AG04450 (cell line): ENCODE data around the gene STX5. TPM values are rescaled to one million over a fixed set of nuclear protein-coding genes. Genes with fewer than 3 reads are reported as not detected.

ENCODE experiments used
- CTCF ChIA-PET: fragments of 300-600, 350-600 bp; formaldehyde crosslinking; extraction: SDS; loops from one replicate; lab custom pipeline; 2022; ENCODE audit warnings: antibody characterized with exemption, inconsistent platforms; lab: Charles Lee
- POLR2A ChIA-PET: fragments of 350-600 bp; formaldehyde crosslinking; extraction: SDS; loops from one replicate; lab custom pipeline; 2021; ENCODE audit warnings: antibody characterized with exemption, inconsistent platforms; lab: Yijun Ruan, JAX
- DNase-seq: peaks from one replicate; pipeline ENCODE4 v3.0.0-alpha.2; 2011; ENCODE audit warnings: low read depth, low spot score
- H3K27ac ChIP-seq: one replicate; pipeline ENCODE4 v1.5.1; 2012; ENCODE audit warnings: low read depth, low read length, control low read depth
- H3K27me3 ChIP-seq: one replicate; pipeline ENCODE4 v1.6.0; 2012; ENCODE audit warnings: low read length; ENCODE audit not compliant: control insufficient read depth, insufficient read depth
- H3K4me3 ChIP-seq: 2 replicates; pipeline ENCODE4 v1.5.1; 2011; ENCODE audit warnings: mild to moderate bottlenecking, low read depth, low read length, control low read depth
- H3K9me3 ChIP-seq: 2 replicates; pipeline ENCODE4 v1.5.1; 2012; ENCODE audit warnings: low read length; ENCODE audit not compliant: control insufficient read depth, insufficient read depth
- polyA plus RNA-seq: library from polyadenylated mRNA; depleted of rRNA; stranded (reverse); fragments of >200 nt; gene quantifications from 2 replicates; pipeline ENCODE4 v1.2.3, GENCODE V29; 2011
- TF ChIP-seq, protein P1 (sequence below): IDR thresholded peaks from 2 replicates; pipeline ENCODE4 v1.5.1; 2011; ENCODE audit warnings: low read depth, low read length, control low read depth, inconsistent platforms

Gene STX5
- polyA plus RNA-seq, 1 experiment: 51.7 TPM

DNA sequence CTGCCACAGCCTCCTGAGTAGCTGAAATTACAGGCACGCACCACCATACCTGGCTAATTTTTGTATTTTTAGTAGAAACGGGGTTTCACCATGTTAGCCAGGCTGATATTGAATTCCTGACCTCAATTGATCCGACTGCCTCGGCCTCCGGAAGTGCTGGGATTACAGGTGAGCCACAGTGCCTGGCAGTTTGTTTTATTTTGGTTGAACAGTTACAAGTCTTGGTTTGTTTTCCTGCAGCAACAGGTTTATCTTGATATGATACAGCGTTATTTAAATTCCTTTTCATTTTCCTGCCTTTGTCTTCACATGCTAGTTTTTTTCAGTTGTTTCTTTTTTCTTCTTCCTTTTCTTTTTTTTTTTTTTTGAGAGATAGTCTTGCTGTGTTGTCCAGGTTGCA is 44.9 kb upstream of the STX5 start:
- Histone ChIP-seq H3K9me3 (peaks cover 6% of the 10 kb centered on the region; the same call in 1 of the 2 replicates), H3K27ac (no peak overlapping the region), H3K4me3 (no peak overlapping the region), H3K27me3 (no peaks in the 10 kb centered on the region)
- POLR2A ChIA-PET: interaction anchor here (1.2 kb wide), 1 partner anchor 35 kb away, joined by 3 read pairs; no protein-coding TSS in a partner anchor
- TF ChIP-seq, protein P1, sequence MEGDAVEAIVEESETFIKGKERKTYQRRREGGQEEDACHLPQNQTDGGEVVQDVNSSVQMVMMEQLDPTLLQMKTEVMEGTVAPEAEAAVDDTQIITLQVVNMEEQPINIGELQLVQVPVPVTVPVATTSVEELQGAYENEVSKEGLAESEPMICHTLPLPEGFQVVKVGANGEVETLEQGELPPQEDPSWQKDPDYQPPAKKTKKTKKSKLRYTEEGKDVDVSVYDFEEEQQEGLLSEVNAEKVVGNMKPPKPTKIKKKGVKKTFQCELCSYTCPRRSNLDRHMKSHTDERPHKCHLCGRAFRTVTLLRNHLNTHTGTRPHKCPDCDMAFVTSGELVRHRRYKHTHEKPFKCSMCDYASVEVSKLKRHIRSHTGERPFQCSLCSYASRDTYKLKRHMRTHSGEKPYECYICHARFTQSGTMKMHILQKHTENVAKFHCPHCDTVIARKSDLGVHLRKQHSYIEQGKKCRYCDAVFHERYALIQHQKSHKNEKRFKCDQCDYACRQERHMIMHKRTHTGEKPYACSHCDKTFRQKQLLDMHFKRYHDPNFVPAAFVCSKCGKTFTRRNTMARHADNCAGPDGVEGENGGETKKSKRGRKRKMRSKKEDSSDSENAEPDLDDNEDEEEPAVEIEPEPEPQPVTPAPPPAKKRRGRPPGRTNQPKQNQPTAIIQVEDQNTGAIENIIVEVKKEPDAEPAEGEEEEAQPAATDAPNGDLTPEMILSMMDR: no peak
- CTCF ChIA-PET: interaction anchor here (1.4 kb wide), 1 partner anchor 90 kb away, joined by 5 read pairs; no protein-coding TSS in a partner anchor
- DNase-seq: no peak

DNA sequence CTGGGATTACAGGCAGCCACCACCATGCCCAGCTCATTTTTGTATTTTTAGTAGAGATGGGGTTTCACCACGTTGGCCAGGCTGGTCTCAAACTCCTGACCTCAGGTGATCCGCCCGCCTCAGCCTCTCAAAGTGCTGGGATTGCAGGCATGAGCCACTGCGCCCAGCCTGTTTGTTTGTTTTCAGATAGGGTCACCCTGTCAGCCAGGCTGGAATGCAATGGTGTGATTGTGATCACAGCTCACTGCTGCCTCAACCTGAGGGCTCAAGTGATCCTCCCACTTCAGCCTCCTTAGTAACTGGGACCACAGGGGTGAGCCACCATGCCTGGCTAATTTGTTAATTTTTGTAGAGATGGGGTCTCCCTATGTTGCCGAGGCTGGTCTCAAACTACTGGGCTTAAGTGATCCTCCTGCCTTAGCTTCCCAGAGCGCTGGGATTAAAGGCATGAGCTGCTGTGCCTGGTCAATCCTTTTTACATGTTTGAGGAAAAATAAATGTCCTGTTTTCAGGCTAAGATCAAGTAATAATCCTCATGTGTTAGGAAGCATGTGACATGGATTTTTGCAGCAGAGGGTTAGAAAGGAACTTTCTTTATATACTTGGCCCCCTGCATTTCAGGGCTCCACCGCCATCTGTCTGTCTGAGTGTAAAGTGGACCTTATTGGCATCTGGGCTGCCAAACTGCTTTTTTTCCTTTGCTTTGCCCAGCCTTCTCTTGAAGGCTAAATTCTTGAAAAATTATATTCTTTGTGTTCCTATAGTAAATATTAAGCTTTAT is 44.0 kb upstream of the STX5 start:
- no peaks in the 10 kb centered on the region for H3K27me3 ChIP-seq
- no peak for DNase-seq
- peaks cover 2% of the 10 kb centered on the region; the same call in 1 of the 2 replicates for H3K9me3 ChIP-seq
- ChIA-PET POLR2A (interaction anchor here (0.7 to 3.0 kb wide), 4 partner anchors 19 to 34 kb away, joined by 3 to 10 read pairs (median 3); no protein-coding TSS in a partner anchor), CTCF (interaction anchor here (1.0 to 1.4 kb wide), 2 partner anchors 11 to 89 kb away, joined by 3 to 5 read pairs; no protein-coding TSS in a partner anchor)
- H3K4me3 ChIP-seq: no peak overlapping the region
- peak overlapping the region; percentile 11 for H3K27ac ChIP-seq
- TF ChIP-seq, protein P1: 0 out of 2 replicates have a peak, but pooled peaks have one; percentile 7

DNA sequence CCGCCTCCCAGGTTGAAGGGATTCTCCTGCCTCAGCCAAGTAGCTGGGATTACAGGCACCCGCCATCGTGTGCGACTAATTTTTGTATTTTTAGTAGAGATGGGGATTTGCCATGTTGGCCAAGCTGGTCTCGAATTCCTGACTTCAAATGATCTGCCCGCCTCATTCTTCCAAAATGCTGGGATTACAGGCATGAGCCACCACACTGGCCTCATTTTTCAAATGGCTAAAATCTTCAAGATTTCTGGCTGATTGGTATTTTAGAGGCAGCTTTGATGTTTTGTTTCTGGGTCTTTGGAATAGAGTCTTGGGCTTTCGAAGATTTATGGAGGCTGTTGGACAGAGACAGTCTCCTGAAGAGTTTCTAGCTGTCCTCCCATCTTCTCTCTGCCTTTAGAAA is 43.0 kb upstream of the STX5 start:
- Histone ChIP-seq H3K27ac (no peak overlapping the region), H3K27me3 (no peaks in the 10 kb centered on the region), H3K9me3 (no peaks in the 10 kb centered on the region), H3K4me3 (no peak overlapping the region)
- no peak for DNase-seq
- CTCF ChIA-PET: interaction anchor here (0.7 to 1.7 kb wide), 5 partner anchors 9 to 17 kb away, joined by 3 to 6 read pairs (median 3); no protein-coding TSS in a partner anchor
- POLR2A ChIA-PET: interaction anchor here (0.7 to 3.0 kb wide), 4 partner anchors 18 to 34 kb away, joined by 3 to 19 read pairs (median 6); no protein-coding TSS in a partner anchor
- TF ChIP-seq, protein P1: no peak

DNA sequence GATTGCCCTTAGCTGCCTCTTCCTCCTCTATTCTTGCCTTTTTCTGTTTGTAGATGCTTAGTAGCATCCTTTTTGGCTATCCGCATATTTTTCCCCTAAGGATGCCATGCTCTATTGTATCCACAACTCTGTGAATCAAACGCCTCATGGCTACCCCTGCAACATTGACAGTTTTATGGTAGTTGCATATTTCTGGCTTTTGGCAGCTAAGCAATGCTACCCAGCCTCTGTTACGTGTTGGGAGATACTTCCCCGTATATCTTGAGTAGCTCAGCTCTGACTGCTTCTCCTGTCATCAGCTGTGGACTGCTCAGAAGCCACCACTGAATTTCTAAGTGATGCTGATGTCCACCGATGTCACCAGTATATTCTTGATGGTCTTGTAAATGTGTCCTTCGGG is 33.8 kb upstream of the STX5 start:
- ChIA-PET CTCF (interaction anchor here (0.6 to 3.0 kb wide), 9 partner anchors 9 to 170 kb away, joined by 3 to 23 read pairs (median 6); partner anchors contain the start of genes SLC3A2, TAF6L and TMEM179B), POLR2A (interaction anchor here (0.6 to 3.0 kb wide), 5 partner anchors 10 to 1351 kb away, joined by 3 to 24 read pairs (median 8); partner anchors contain the start of gene SLC3A2)
- no peaks in the 10 kb centered on the region for H3K9me3 ChIP-seq
- H3K27me3 ChIP-seq: no peaks in the 10 kb centered on the region
- DNase-seq: no peak
- no peak overlapping the region for H3K4me3 ChIP-seq
- TF ChIP-seq, protein P1: no peak
- H3K27ac ChIP-seq: no peak overlapping the region
